ENCODE measurements around the gene SLAMF1. TPM values are rescaled to one million over a fixed set of nuclear protein-coding genes. Genes with fewer than 3 reads are reported as not detected.
"Not testable (repeated sequence)": the region's sequence is repeated elsewhere in the genome, so short reads cannot be mapped to it uniquely, and the experiment has no call there.

Gene SLAMF1
- total RNA-seq, 1 donor from 2014 or later = not detected

DNA sequence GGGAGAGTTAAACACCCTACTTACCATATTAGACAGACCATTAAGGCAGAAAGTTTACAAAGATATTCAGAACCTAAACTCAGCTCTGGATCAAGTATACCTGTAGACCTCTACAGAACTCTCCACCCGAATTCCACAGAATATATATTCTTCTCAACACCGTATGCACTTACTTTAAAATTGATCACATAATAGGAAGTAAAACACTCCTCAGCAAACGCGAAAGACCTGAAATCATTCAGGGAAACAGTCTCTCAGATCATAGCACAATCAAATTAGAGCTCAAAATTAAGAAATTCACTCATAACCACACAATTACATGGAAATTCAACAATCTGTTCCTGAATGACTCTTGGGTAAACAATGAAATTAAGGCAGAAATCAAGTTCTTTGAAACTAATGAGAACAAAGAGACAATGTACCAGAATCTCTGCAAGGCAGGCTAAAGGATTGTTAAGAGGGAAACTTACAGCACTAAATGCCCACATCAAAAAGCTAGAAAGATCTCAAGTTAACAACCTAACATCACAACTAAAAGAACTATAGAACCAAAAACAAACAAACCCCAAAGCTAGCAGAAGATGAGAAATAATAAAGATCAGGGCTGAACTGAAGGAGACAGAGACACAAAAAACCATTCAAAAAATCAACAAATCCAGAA is 86.7 kb downstream of the SLAMF1 start:
- TF ChIP-seq, protein P1, sequence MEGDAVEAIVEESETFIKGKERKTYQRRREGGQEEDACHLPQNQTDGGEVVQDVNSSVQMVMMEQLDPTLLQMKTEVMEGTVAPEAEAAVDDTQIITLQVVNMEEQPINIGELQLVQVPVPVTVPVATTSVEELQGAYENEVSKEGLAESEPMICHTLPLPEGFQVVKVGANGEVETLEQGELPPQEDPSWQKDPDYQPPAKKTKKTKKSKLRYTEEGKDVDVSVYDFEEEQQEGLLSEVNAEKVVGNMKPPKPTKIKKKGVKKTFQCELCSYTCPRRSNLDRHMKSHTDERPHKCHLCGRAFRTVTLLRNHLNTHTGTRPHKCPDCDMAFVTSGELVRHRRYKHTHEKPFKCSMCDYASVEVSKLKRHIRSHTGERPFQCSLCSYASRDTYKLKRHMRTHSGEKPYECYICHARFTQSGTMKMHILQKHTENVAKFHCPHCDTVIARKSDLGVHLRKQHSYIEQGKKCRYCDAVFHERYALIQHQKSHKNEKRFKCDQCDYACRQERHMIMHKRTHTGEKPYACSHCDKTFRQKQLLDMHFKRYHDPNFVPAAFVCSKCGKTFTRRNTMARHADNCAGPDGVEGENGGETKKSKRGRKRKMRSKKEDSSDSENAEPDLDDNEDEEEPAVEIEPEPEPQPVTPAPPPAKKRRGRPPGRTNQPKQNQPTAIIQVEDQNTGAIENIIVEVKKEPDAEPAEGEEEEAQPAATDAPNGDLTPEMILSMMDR (IDR thresholded peaks at IDR 0.05) = no peak

DNA sequence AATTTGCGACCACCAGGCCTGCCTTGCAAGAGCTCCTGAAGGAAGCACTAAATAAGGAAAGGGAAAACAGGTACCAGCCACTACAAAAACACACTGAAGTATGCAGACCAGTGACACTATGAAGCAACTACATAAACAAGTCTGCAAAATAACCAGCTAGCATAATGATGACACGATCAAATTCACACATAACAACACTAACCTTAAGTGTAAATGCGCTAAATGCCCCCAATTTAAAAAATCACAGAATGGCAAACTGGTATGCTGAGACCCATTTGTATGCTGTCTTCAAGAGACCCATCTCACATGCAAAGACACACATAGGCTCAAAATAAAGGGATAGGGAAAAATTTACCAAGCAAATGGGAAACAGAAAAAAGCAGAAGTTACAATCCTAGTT is 87.4 kb downstream of the SLAMF1 start:
- H3K4me3 ChIP-seq; intact Hi-C loops (cut with DNase I); H3K36me3 ChIP-seq; H3K9me3 ChIP-seq; H3K4me1 ChIP-seq; H3K27me3 ChIP-seq; DNase-seq (ENCODE audit: low spot score in 2 of 2); H3K27ac ChIP-seq: not testable (repeated sequence)

More for the DNA sequence above, 86.7 kb downstream of the SLAMF1 start:
- Histone ChIP-seq H3K27me3 (no peaks in the 10 kb centered on the region), H3K4me1 (no peaks in the 10 kb centered on the region), H3K9me3 (no peaks in the 10 kb centered on the region), H3K4me3 (no peak overlapping the region), H3K36me3 (no peaks in the 10 kb centered on the region), H3K27ac (no peak overlapping the region)
- DNase-seq (ENCODE audit: low spot score in 2 of 2) = no peak
- intact Hi-C loops (cut with DNase I) = no loop called here

DNA sequence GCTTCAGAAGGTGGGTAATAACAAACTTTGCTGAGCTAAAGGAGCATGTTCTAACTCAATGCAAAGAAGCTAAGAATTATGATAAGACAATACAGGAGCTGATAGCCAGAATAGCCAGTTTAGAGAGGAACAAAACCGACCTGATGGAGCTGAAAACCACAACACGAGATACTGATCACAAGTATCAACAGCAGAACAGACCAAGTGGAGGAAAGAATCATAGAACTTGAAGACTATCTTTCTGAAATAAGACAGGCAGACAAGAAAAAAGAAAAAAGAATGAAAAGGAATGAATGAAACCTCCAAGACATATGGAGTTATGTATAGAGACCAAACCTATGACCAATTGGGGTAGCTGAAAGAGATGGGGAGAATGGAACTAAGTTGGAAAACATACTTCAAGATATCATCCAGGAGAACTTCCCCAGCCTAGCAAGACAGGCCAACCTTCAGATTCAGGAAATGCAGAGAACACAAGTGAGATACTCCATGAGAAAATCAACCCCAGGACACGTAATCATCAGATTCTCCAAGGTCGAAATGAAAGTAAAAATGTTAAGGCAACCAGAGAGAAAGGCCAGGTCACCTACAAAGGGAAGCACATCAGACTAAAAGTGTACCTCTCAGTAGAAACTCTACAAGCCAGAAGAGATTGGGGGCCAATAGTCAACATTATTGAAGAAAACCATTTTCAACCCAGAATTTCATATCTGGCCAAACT is 88.0 kb downstream of the SLAMF1 start:
- H3K9me3 ChIP-seq = no peaks in the 10 kb centered on the region
- TF ChIP-seq, protein P1 (IDR thresholded peaks at IDR 0.05) = no peak
- H3K27me3 ChIP-seq = no peaks in the 10 kb centered on the region
- H3K4me3 ChIP-seq = no peak overlapping the region
- H3K4me1 ChIP-seq = no peaks in the 10 kb centered on the region
- no peaks in the 10 kb centered on the region for H3K36me3 ChIP-seq
- DNase-seq (ENCODE audit: low spot score in 2 of 2) = no peak
- no peak overlapping the region for H3K27ac ChIP-seq
- intact Hi-C loops (cut with DNase I) = no loop called here

Other genes with a start within 250 kb of the SLAMF1 start
- gene VANGL2, start 246.5 kb downstream of the SLAMF1 start, total RNA-seq = 0.96 TPM
- gene SLAMF6, start 123.8 kb downstream of the SLAMF1 start, total RNA-seq = not detected
- 1.1 TPM for gene CD84, start 67.5 kb downstream of the SLAMF1 start, total RNA-seq
- gene CD48, start 64.8 kb upstream of the SLAMF1 start, total RNA-seq = not detected
- gene SLAMF7, start 92.2 kb upstream of the SLAMF1 start, total RNA-seq = not detected
- gene LY9, start 149.1 kb upstream of the SLAMF1 start, total RNA-seq = 0.11 TPM
- gene CD244, start 215.8 kb upstream of the SLAMF1 start, total RNA-seq = not detected
- 2.2 TPM for gene ITLN1, start 238.1 kb upstream of the SLAMF1 start, total RNA-seq